SW 1271 (cell line): ENCODE measurements around the gene C1GALT1.
"Not testable (repeated sequence)": the region's sequence is repeated elsewhere in the genome, so short reads cannot be mapped to it uniquely, and the experiment has no call there.

ENCODE experiments used
- DNase-seq, 2 experiments: peaks; one replicate each; lab custom pipeline; 2025; lab: John Stamatoyannopoulos, UW

C1GALT1 gene

DNA sequence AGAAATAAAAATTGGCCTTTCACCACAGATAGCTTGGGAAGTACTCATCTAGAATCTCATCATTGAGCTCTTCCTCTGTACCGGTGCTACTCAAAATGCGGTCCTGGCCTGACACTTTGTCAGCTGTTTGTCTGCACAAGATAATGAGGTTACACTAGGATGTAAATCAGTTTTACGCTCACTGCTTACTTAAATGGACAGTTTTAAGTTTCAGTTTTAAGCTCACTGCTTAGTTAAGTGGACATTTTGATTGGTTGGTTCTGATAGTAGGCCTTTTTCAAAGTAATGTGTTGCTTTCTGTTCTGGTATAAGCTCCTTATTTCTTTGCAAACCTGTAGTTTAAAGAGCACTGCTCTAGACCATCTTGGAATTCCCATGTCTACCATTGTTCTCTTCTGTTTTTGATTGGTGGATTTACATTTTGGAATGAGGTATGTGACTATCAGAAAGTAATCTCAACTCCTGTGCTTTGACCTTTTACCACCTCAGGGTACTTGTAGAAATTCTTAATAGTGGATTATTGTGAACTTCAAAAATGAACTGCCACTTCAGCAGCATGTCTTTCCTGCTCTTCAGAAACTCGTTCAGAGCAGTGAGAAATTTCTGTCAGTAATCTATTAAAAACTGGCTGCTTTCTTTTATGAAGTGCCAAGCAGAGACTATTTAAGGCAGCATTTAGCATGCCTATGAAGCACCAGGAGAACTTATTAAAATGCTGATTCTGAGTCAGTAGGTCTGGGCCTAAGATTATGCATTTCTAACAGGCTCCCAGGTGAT is 55.0 kb downstream of the C1GALT1 start:
- no peak for DNase-seq

- no peak for DNase-seq
Observed at GRCh38 chr7:7237978-7238267, 55.6 kb downstream of the C1GALT1 start.

DNA sequence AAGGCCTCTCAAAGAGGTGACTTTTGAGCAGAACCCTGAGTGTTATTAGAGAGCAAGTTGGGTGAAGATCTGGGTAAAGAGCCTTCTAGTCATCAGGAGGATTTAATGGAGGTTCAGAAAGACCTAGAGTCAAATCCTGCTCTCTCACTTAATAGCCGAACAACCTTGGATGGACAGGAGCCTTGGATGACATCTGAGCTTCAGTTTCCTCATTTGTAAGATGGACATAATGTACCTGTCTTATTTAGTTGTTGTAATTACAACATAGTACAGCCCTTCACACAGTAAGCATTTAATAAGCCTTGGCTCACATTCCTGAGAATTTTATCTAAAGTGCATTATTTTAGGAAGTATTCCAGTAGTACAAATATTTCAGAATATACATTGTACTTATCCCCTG is 57.0 kb downstream of the C1GALT1 start:
- DNase-seq: no peak

GRCh38 chr7:7242899-7243298 is 60.6 kb downstream of the C1GALT1 start:
- DNase-seq: no peak

DNA sequence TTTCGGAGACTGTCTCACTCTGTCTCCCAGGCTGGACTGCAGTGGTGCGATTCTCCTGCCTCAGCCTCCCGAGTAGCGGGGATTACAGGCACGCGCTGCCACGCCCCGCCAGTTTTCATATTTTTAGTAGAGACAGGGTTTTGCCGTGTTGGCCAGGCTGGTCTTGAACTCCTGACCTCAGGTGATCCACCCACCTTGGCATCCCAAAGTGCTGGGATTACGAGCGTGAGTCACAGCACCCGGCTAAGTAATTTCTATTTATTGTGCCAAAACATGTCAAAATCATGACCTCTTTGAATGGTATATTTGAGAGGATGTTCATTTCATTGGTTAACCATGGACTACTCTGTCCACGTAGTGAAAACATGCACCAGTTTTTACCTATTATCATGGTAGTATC is 62.9 kb downstream of the C1GALT1 start:
- DNase-seq: not testable (repeated sequence)

DNA sequence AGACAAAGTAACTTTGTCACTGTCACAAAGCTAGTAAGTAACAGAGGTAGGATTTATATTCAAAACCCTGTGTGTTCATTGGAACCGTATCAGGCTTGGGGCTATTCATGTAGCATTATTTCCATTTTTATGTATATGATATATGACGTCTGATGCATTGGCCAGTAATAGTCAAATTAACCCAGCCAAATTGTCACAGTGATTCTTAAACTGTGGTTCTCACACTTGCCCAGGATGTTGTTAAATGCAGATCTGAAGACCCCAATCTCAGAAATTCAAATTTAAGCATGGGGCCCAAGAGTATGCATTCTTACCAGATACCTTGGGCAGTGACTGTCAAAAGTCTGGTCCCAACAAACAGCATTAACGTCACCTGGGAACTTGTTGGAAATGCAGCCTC is 63.9 kb downstream of the C1GALT1 start:
- no peak for DNase-seq

DNA sequence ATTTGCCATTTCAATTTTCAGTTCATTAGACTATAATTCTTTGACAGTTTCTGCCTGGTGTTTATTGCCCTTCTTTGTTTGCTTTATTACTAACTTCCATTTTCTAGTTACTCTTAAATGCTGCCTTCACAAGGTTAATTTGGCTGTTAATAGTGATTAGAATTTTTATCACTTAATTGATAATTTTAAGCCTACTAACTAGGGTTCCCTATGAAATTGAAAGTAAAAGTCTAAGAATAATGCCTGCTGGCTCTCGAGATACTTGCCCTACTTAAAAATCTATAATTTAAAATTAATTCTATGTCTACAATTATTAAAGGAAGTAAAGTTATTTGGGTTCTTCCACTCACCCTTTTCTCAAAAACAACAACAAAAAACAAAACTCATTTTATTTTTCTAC is 65.3 kb downstream of the C1GALT1 start:
- no peak for DNase-seq

DNA sequence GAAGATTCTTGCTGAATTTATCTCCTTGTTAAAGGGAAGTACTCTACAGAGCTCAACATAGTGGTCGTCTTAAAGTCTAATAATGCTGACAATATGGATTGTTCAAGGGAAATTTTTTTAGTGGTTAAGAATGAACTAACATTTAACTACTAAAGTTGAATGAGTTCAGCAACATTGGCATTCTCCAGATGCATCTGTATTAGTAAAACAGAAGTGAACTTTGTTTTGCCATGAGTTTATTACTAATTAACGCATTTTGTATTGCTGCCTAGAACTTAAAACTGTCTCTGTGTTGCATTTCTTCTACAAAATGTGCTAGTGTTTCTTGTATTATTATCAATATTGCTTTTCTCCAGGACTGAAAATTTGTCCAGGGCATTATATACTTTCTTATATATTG is 67.5 kb downstream of the C1GALT1 start:
- no peak for DNase-seq

GRCh38 chr7:7251742-7252141 is 69.4 kb downstream of the C1GALT1 start:
- no peak for DNase-seq

GRCh38 chr7:7254319-7254718 is 72.0 kb downstream of the C1GALT1 start:
- DNase-seq: no peak

GRCh38 chr7:7254908-7255307 is 72.6 kb downstream of the C1GALT1 start:
- no peak for DNase-seq

- no peak for DNase-seq
Observed at GRCh38 chr7:7256731-7257274, 74.5 kb downstream of the C1GALT1 start.

- no peak for DNase-seq
Observed at GRCh38 chr7:7257899-7258692, 75.8 kb downstream of the C1GALT1 start.

- no peak for DNase-seq
Observed at GRCh38 chr7:7261863-7262262, 79.5 kb downstream of the C1GALT1 start.

DNA sequence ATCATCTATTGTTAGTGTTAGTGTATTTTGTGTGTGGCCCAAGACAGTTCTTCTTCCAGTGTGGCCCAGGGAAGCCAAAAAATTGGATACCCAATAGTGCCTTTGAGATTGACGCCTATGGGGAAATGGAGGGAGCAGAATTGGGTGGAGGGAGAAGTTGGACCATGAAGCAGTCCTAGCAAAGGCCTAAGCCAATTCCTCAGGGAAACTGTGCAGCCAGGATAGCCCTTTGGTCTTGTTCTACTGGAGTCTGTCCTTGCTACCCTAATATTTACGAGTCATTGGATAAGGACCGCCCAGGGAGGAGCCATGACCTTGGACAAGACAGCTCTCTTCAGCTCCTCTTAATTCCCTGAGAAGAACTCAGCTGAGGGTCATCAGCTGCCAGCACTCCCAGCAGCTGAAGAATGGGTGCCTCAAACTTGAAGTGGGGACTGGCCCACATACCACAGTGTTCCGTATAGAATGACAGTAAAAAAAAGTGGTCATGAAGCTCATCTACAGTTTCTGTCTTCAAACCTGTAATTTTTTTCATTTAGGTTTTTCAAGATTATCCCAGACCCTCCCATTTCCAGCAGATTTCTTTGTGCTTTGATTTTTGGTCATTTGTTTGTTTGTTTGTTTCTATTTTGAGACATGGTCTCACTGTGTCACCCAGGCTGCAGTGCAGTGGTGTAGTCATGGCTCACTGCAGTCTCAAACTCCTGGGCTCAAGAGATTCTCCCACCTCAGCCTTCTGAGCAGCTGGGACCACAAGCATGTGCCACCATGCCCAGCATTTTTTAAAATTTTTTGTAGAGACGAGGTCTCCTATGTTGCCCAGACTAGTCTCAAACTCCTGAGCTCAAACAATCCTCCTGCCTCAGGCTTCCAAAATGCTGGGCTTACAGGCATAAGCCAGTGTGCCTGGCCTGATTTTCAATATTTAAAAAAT is 81.2 kb downstream of the C1GALT1 start:
- DNase-seq: no peak

DNA sequence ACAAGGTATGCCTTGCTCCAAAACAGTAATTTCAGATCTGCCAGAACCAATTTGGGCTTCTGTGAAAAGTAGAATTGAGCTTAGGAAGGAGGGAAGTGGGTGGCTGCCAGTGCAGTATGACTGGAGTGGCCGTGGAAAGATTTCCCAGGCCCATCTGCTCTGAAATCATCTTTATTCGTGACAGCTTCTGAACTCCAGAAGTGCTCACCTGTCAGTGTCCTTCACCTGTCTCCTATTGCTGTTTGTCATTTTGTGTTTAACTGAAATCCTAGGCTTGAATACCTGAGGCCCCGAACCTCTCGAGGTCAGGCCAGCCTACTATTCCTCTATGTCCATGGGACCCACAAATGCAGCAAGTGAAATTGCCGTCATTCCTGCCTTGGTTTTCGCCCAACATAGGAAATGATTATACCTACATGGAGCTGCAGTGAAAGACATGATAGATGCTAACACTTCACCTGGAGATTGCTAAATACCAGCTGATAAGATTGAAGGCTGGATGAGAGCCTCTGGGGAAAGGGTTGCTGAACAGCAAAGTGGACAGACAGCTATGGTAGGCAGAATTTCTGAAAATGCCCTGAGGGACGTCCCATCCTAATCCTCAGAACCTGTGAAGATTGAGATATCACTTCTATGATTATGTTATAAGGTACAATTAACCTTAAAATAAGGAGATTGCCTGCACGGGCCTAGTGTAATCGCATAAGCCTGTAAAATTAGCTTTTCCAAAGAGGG is 82.1 kb downstream of the C1GALT1 start:
- no peak for DNase-seq

GRCh38 chr7:7265081-7266075 is 83.0 kb downstream of the C1GALT1 start:
- no peak for DNase-seq

- no peak for DNase-seq
Observed at GRCh38 chr7:7266257-7266881, 84.0 kb downstream of the C1GALT1 start.

DNA sequence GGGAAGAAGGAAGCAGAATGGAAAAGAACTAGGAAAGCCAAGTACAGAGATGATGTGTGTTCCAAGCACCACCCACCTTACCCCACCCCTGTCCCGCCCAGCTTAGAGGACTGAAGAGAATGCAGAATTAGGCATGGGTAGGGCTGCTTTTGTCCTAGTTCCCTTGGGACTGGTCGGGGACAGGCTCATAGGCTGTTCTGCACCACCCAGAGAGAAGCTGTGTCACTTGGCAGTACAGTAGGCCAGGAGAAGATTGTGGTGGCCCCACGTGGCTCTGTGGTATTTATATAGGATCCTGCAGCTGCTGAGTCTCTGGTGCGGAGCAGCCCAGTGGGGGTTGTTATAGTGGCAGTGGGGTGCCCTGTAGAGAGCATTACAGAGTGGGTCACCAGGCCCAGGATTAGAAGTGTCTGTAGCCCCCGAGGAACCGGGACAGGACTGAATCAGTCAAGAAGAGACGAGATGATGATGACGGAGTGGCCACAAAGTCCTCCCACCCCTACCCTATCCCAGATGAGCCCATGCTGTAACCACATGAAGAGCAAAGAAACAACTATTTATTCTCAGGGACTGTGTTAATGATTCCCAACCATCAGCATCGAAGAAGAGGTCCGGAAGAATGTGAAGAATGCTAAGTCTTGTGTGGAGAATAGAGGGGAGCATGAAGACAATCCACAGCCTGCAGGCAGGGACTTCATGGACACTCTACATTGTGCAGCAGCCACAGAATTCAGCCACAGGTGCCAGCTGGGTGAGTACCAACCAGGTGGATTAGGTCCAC is 88.9 kb downstream of the C1GALT1 start:
- no peak for DNase-seq
